Left ventricle myocardium inferior (tissue), 1 donor: Measurements from ENCODE around the gene ANO10. TPM values are rescaled to one million over a fixed set of nuclear protein-coding genes. Genes with fewer than 3 reads are reported as not detected.

Experiments used
- DNase-seq: peaks from one replicate; pipeline ENCODE4 v3.0.0-alpha.2; 2020
- H3K27ac ChIP-seq: fragments of 200-600 bp; replicated peaks from 2 replicates; pipeline ENCODE4 v1.8.0; 2021
- H3K27me3 ChIP-seq: fragments of 200-600 bp; 2 replicates; pipeline ENCODE4 v1.8.0; 2021; ENCODE audit warnings: low read depth
- H3K36me3 ChIP-seq: fragments of 200-600 bp; 2 replicates; pipeline ENCODE4 v1.8.0; 2021
- H3K4me1 ChIP-seq: fragments of 200-600 bp; 2 replicates; pipeline ENCODE4 v1.8.0; 2021
- H3K4me3 ChIP-seq: fragments of 200-600 bp; 2 replicates; pipeline ENCODE4 v1.8.0; 2021; ENCODE audit warnings: mild to moderate bottlenecking, moderate library complexity
- H3K9me3 ChIP-seq: fragments of 200-600 bp; replicated peaks from 2 replicates; pipeline ENCODE4 v1.8.0; 2021
- CTCF ChIP-seq: fragments of 200-600 bp; IDR thresholded peaks from 2 replicates; pipeline ENCODE4 v1.8.0; 2021; ENCODE audit warnings: antibody characterized with exemption, mild to moderate bottlenecking, borderline replicate concordance
- intact Hi-C: fragments of 100-400 bp; cut with micrococcal nuclease; formaldehyde crosslinking; loops from one replicate; pipeline ENCODE4 v1.11.0; 2022
- total RNA-seq: library from RNA; stranded (reverse); fragmentation: NEBNext Ultra II Directional; extraction: Animal tissue kit (Norgen Biotek cat#: 25700); gene quantifications from one replicate; pipeline ENCODE4 v1.2.1, GENCODE V29; 2021
- donor health status: DM: no; HTN: yes; CAD: no; lungs with severe emphysema.

The ANO10 gene
- total RNA-seq, 1 donor from 2014 or later: 12.6 TPM

DNA sequence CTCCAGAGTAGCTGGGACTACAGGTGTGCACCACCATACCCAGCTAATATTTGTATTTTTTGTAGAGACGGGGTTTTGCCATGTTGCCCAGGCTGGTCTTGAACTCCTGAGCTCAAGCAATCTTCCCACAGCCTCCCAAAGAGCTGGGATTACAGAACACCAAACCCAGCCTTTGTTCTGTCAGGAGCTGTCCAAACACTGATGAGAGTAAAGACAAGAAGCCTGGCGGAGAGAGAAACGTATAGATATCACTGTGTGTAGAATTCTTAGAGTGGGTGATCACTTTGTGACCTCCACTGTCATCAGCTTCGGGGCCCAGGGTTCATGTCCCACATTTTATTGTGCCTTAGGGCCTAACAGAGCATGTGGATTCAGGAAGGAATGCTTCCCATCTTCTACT lies 176.0 kb downstream of the ANO10 start:
- H3K27me3 ChIP-seq: no peaks in the 10 kb centered on the region
- H3K9me3 ChIP-seq: no peaks in the 10 kb centered on the region
- no peak overlapping the region for H3K4me3 ChIP-seq
- no peak for TF ChIP-seq CTCF
- no peak overlapping the region for H3K27ac ChIP-seq
- H3K4me1 ChIP-seq: no peaks in the 10 kb centered on the region
- intact Hi-C loops: no loop called here
- no peak for DNase-seq
- no peaks in the 10 kb centered on the region for H3K36me3 ChIP-seq

DNA sequence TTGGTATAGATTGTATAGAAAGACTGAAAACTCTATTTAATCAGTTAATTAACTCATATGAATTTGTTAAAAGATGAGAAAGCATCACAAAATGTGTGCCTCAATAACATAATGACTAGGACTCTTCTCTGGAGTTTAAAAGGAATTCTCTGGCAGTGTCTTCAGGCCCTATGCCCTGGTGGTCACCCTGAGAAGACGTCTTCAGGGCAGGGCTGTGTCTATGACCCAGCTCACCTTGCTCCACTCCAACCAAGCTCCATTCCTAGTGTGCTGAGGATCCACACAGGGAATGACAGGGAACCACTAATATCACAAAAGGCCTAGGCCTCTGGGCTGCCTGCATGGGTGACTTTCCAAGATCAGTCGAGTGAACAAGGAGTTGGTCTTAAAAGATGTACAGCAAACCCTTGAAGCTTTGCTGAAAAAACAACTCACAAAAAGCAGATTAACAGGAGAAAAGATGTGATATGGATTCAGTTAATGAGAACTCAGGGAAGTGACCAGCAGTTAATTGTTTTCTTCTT lies 178.9 kb downstream of the ANO10 start:
- no peak for DNase-seq
- H3K4me1 ChIP-seq: no peaks in the 10 kb centered on the region
- H3K27ac ChIP-seq: no peak overlapping the region

GRCh38 chr3:43436507-43437140 lies 185.2 kb downstream of the ANO10 start:
- Histone ChIP-seq H3K4me3 (no peak overlapping the region), H3K27ac (no peak overlapping the region), H3K4me1 (peaks cover 8% of the 10 kb centered on the region), H3K9me3 (peaks cover 33% of the 10 kb centered on the region), H3K27me3 (no peaks in the 10 kb centered on the region), H3K36me3 (peaks cover 5% of the 10 kb centered on the region)
- no peak for DNase-seq
- intact Hi-C loops: no loop called here
- TF ChIP-seq CTCF: no peak

More for the DNA sequence above, 178.9 kb downstream of the ANO10 start:
- intact Hi-C loops: no loop called here
- H3K4me3 ChIP-seq: no peak overlapping the region
- peaks cover 5% of the 10 kb centered on the region for H3K36me3 ChIP-seq
- H3K27me3 ChIP-seq: no peaks in the 10 kb centered on the region
- TF ChIP-seq CTCF: no peak
- H3K9me3 ChIP-seq: peaks cover 25% of the 10 kb centered on the region

DNA sequence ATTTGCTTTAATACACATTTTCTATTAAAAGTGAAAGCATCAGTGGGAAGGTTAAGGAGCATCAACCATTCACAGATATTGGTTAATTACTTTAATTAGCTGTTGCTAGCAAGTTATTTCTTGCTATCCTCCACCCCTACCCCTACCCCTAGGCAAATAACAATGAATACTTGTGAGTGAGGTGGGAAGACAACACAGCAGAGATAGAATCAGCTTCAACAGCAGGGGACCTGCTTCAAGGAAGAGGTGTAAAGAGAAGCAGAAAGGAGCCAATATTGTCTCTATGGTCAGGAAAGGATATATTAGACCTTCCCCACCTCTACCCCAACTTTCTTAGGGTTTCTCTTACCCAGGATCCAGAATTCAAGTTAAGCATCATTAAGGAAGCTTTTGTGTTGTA lies 186.1 kb downstream of the ANO10 start:
- peaks cover 8% of the 10 kb centered on the region for H3K4me1 ChIP-seq
- H3K27me3 ChIP-seq: no peaks in the 10 kb centered on the region
- no peak overlapping the region for H3K27ac ChIP-seq
- H3K4me3 ChIP-seq: no peak overlapping the region
- peaks cover 33% of the 10 kb centered on the region for H3K9me3 ChIP-seq
- TF ChIP-seq CTCF: no peak
- peaks cover 5% of the 10 kb centered on the region for H3K36me3 ChIP-seq
- no peak for DNase-seq
- intact Hi-C loops: no loop called here

GRCh38 chr3:43434431-43434830 lies 187.4 kb downstream of the ANO10 start:
- DNase-seq: no peak
- Histone ChIP-seq H3K4me1 (peaks cover 8% of the 10 kb centered on the region), H3K9me3 (peaks cover 23% of the 10 kb centered on the region), H3K27me3 (no peaks in the 10 kb centered on the region), H3K4me3 (no peak overlapping the region), H3K27ac (no peak overlapping the region), H3K36me3 (peaks cover 5% of the 10 kb centered on the region)
- intact Hi-C loops: no loop called here
- TF ChIP-seq CTCF: no peak
